Body of pancreas (tissue), 4 donors: ENCODE data around the gene USP48. TPM values are rescaled to one million over a fixed set of nuclear protein-coding genes. Genes with fewer than 3 reads are reported as not detected.
"Not testable (repeated sequence)": the region's sequence is repeated elsewhere in the genome, so short reads cannot be mapped to it uniquely, and the experiment has no call there.

ENCODE experiments used
- ATAC-seq: fragments of 150-250 bp; one replicate; pipeline ENCODE4 v1.9.1; 2016
- DNase-seq, 4 donors: peaks; one replicate each; pipeline ENCODE4 v3.0.0-alpha.2; 2019
- H3K27ac ChIP-seq, 4 donors: fragments of 200-600 bp; sonication (generic); 1 replicate in 3 of 4; 2 replicates in 1 of 4; pipeline versions ENCODE4 v1.5.1 to v1.6.1; 2016 to 2019; ENCODE audit warnings: mild to moderate bottlenecking in 1 of 4, mixed read lengths in 1 of 4, moderate library complexity in 1 of 4
- H3K27me3 ChIP-seq, 2 donors: fragments of 200-600 bp; sonication (generic); one replicate each; pipeline ENCODE4 v1.6.0; 2016; ENCODE audit warnings: mild to moderate bottlenecking in 1 of 2
- H3K36me3 ChIP-seq, 2 donors: fragments of 200-600 bp; sonication (generic); replicated peaks in 1 of 2; 2 replicates each; pipeline ENCODE4 v1.5.1; 2016; ENCODE audit warnings: low read depth in 2 of 2; ENCODE audit not compliant: insufficient read depth in 1 of 2
- H3K4me1 ChIP-seq: fragments of 200-600 bp; sonication (generic); one replicate; pipeline ENCODE4 v1.6.0; 2016
- H3K4me3 ChIP-seq, 2 donors: fragments of 200-600 bp; sonication (generic); 1 replicate in 1 of 2; 2 replicates in 1 of 2; pipeline ENCODE4 v1.5.1; 2016 to 2019
- H3K9me3 ChIP-seq, 3 donors: fragments of 200-600 bp; sonication (generic); 1 replicate in 2 of 3; 2 replicates in 1 of 3; pipeline ENCODE4 v1.5.1; 2016
- POLR2A ChIP-seq, 3 donors: fragments of 450-650 bp; IDR thresholded peaks; one replicate each; pipeline ENCODE4 v1.6.1; 2016; ENCODE audit warnings: antibody characterized with exemption in 3 of 3, mild to moderate bottlenecking in 2 of 3
- WGBS, 2 donors: methylation state at CpG; one replicate each; pipeline ENCODE4 v1.1.5; 2017; 5-methylcytosine and 5-hydroxymethylcytosine counted together
- intact Hi-C: fragments of 100-400 bp; cut with DNase I; formaldehyde crosslinking; loops from one replicate; pipeline ENCODE4 v1.15.1; 2023
- total RNA-seq, 2 donors: library from RNA; depleted of rRNA; stranded (reverse); fragments of >200 nt; gene quantifications; one replicate each; pipeline ENCODE4 v1.1.0, GENCODE V29; 2016
- TF ChIP-seq, protein P1 (sequence below), 7 experiments: fragments of 450-650 bp in 4 of 7; fragments of 200-600 bp in 3 of 7; sonication (generic) in 3 of 7; IDR thresholded peaks; one replicate each; pipeline ENCODE4 v1.5.1; 2016 to 2019; ENCODE audit warnings: antibody characterized with exemption in 7 of 7

USP48 gene
- total RNA-seq, 2 donors from 2014 or later: 25.4 to 72.9 TPM

DNA sequence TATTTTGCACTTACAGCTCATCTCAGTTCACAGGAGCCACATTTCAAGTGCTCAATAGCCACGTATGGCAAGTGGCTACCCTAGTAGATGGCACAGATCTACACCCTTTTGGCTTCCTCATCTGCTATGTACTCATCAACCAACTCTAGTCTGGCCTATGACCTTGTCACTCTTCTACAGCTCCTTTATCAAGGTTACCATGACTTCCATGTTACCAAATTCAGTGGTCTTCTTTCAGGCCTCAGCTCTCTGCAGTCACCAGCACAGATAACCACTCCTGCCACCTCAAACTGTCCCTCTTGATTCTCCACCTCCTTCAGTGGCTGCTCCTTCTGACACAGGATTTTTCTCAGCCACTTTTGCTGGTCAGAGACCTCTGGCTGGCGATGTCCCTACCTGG lies 11.7 kb upstream of the USP48 start:
- Histone ChIP-seq H3K36me3 (no peaks in the 10 kb centered on the region), H3K27me3 (no peaks in the 10 kb centered on the region), H3K4me1 (no peaks in the 10 kb centered on the region), H3K4me3 (no peak overlapping the region), H3K9me3 (no peaks in the 10 kb centered on the region), H3K27ac (no peak overlapping the region)
- WGBS, 2 donors: 84 to 98% methylated on average over 2 of the region's 2 CpGs
- DNase-seq (no peak), ATAC-seq (no peak)
- intact Hi-C loops: no loop called here
- no peak for TF ChIP-seq POLR2A (IDR thresholded peaks at IDR 0.05)
- TF ChIP-seq, protein P1, sequence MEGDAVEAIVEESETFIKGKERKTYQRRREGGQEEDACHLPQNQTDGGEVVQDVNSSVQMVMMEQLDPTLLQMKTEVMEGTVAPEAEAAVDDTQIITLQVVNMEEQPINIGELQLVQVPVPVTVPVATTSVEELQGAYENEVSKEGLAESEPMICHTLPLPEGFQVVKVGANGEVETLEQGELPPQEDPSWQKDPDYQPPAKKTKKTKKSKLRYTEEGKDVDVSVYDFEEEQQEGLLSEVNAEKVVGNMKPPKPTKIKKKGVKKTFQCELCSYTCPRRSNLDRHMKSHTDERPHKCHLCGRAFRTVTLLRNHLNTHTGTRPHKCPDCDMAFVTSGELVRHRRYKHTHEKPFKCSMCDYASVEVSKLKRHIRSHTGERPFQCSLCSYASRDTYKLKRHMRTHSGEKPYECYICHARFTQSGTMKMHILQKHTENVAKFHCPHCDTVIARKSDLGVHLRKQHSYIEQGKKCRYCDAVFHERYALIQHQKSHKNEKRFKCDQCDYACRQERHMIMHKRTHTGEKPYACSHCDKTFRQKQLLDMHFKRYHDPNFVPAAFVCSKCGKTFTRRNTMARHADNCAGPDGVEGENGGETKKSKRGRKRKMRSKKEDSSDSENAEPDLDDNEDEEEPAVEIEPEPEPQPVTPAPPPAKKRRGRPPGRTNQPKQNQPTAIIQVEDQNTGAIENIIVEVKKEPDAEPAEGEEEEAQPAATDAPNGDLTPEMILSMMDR (IDR thresholded peaks at IDR 0.05): no peak

DNA sequence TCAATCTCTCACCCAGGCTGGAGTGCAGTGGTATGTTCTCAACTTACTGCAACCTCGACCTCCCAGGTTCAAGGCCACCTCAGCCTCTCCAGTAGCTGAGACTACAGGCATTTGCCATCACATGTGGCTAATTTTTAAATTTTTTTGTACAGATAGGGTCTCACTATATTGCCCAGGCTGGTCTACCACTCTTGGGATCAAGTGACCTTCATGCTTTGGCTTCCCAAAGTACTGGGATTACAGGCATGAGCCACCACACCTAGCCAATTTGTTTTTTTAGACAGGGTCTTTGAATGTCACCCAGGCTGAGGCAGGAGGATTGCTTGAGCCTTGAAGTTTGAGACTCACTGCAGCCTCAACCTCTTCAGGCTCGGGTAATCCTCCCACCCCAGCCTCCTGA lies 10.2 kb upstream of the USP48 start:
- H3K4me1 ChIP-seq: no peaks in the 10 kb centered on the region
- TF ChIP-seq POLR2A (IDR thresholded peaks at IDR 0.05): no peak
- TF ChIP-seq, protein P1 (IDR thresholded peaks at IDR 0.05): no peak
- WGBS, 2 donors: 80 to 82% methylated on average over 2 of the region's 2 CpGs
- H3K4me3 ChIP-seq: no peak overlapping the region
- H3K27me3 ChIP-seq: no peaks in the 10 kb centered on the region
- ATAC-seq (no peak), DNase-seq (no peak)
- H3K36me3 ChIP-seq: no peaks in the 10 kb centered on the region
- no peaks in the 10 kb centered on the region for H3K9me3 ChIP-seq
- intact Hi-C loops: no loop called here
- H3K27ac ChIP-seq: no peak overlapping the region

DNA sequence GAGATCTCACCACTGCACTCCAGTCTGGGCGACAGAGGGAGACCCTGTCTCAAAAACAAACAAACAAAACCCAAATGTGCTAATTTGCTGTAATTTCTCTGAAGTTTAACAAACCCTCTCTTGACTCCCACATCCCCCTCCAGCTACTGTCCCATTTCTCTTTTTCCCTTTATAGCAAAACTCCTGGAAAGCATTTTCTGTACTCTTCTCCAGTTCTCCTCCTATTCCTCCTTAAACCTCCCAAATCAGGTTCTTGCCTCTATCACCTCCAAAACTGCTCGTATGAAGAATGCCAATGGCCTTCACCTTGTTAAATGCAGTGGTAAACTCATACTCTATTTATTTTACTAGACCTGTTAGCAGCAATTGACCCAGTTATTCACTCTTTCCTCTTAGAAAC lies 3.7 kb upstream of the USP48 start:
- no peaks in the 10 kb centered on the region for H3K9me3 ChIP-seq
- H3K27me3 ChIP-seq: no peaks in the 10 kb centered on the region
- WGBS, 2 donors: 68 to 74% methylated on average over 2 of the region's 2 CpGs
- intact Hi-C loops: no loop called here
- no peak overlapping the region for H3K27ac ChIP-seq
- no peak for TF ChIP-seq POLR2A (IDR thresholded peaks at IDR 0.05)
- TF ChIP-seq, protein P1 (IDR thresholded peaks at IDR 0.05): no peak
- ATAC-seq (no peak), DNase-seq (no peak)
- no peak overlapping the region for H3K4me3 ChIP-seq
- H3K4me1 ChIP-seq: peaks cover 12% of the 10 kb centered on the region
- H3K36me3 ChIP-seq: no peaks in the 10 kb centered on the region

DNA sequence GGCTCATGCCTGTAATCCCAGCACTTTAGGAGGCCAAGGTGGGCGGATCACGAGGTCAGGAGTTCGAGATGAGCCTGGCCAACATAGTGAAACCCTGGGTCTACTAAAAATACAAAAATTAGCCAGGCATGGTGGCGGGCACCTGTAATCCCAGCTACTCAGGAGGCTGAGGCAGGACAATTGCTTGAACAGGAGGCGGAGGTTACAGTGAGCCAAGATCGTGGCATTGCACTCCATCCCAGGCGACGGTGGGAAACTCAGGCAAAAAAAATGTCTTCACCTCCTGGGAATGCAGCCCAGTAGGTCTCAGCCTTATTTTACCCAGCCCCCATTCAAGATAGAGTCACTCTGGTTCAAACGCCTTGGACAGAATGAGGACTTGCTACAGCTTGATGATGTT lies 2.8 kb upstream of the USP48 start:
- WGBS, 2 donors: 82 to 88% methylated on average over 7 to 9 of the region's 9 CpGs
- H3K27ac ChIP-seq, H3K4me3 ChIP-seq, intact Hi-C loops, H3K27me3 ChIP-seq, H3K36me3 ChIP-seq, H3K9me3 ChIP-seq, ATAC-seq, DNase-seq: not testable (repeated sequence)
- H3K4me1 ChIP-seq: peaks cover 18% of the 10 kb centered on the region

DNA sequence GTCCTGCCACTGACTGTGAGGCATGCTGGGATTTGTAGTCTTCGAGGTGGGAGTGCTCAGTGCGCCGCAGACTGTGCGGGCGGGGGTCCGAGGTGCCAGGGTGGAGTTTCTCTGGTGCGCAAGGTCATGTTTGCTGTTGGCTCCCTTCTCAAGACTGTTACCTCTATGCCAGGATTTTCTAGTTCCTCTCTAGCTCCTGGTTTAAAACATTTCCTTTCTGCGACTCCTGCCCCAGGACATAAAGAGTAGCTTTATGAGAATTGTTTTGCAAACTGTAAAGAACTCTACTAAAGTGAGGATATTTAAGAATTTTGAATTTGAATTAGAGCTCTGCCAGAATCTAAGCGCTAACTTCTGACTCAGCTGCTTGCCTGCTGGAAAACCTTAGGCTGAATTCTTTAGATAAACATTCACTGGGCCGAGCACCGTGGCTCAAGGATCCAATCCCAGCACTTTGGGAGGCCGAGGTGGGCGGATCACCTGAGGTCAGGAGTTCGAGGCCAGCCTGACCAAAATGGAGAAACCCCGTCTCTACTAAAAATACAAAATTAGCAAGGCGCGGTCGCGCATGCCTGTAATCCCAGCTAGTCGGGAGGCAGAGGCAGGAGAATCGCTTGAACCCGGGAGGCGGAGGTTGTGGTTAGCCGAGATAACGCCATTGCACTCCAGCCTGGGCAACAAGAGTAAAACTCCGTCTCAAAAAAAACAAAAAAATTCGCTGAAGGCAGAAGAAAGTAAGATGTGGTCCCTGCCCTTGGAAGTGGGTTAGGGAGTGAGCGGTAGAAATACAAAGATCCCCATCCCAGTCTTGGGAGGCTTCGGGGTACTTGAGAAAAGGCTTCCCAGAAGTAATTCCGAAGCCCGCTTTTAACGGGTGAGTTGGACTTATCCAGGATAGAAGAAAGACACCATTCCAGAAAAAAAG lies 992 bp upstream of the USP48 start:
- H3K4me3 ChIP-seq: peak overlapping the region; percentile 5 to 92
- no peaks in the 10 kb centered on the region for H3K36me3 ChIP-seq
- peak overlapping the region; percentile 98 to 100 (median 100) for H3K27ac ChIP-seq
- DNase-seq (peak; percentile 61 to 96 (median 65)), ATAC-seq (peak; percentile 10)
- TF ChIP-seq POLR2A (IDR thresholded peaks at IDR 0.05): no peak
- TF ChIP-seq, protein P1 (IDR thresholded peaks at IDR 0.05): no peak
- peaks cover 18% of the 10 kb centered on the region for H3K4me1 ChIP-seq
- 27 to 31% methylated on average over 32 of the region's 32 CpGs for WGBS, 2 donors
- intact Hi-C loops: no loop called here
- no peaks in the 10 kb centered on the region for H3K27me3 ChIP-seq
- no peaks in the 10 kb centered on the region for H3K9me3 ChIP-seq
